HCT116 (cell line): ENCODE measurements around the gene ZNF521. TPM values are rescaled to one million over a fixed set of nuclear protein-coding genes. Genes with fewer than 3 reads are reported as not detected.

Experiments
- ATAC-seq: fragments of 200-7000 bp; cut with Tn5 transposase; 2 replicates; pipeline ENCODE4 v1.9.1; 2020; ENCODE audit warnings: mild to moderate bottlenecking, moderate library complexity
- BruUV-seq: library from RNA; stranded (reverse); fragments of 400-500 nt; replicated peaks from 2 replicates; lab custom pipeline; 2021; lab: Mats Ljungman, UMichigan
- CTCF ChIA-PET: fragments of 300-600 bp; sonication (Branson Sonifier 250); formaldehyde crosslinking; loops from one replicate; lab custom pipeline; 2021; ENCODE audit warnings: antibody characterized with exemption; lab: Charles Lee
- POLR2A ChIA-PET: fragments of 300-600, 350-600 bp; sonication (Branson Sonifier 250); formaldehyde crosslinking; loops from one replicate; lab custom pipeline; 2021; ENCODE audit warnings: antibody characterized with exemption; lab: Charles Lee
- RAD21 ChIA-PET, 2 experiments: fragments of 300-600 bp; sonication (Branson Sonifier 250); formaldehyde crosslinking; loops; one replicate each; lab custom pipeline; 2023; ENCODE audit warnings: low total read pairs in 2 of 2; ENCODE audit not compliant: uncharacterized antibody in 2 of 2, unreplicated experiment in 2 of 2, low non-redundant PET in 1 of 2; lab: Charles Lee
- DNase-seq: peaks from one replicate; pipeline ENCODE4 v3.0.0-alpha.2; 2010; ENCODE audit warnings: low read depth, low spot score
- H2AFZ ChIP-seq: fragments of 200-600 bp; shearing (Covaris generic), sonication (generic); 2 replicates; pipeline ENCODE4 v1.6.1; 2017; ENCODE audit warnings: low read depth, mixed run types, mixed read lengths, antibody characterized with exemption, low read length; ENCODE audit not compliant: poor library complexity, severe bottlenecking
- H3K27ac ChIP-seq: 2 replicates; pipeline ENCODE4 v1.5.1; 2012; ENCODE audit warnings: low read depth, low read length
- H3K27me3 ChIP-seq: fragments of 200-600 bp; sonication (generic); 2 replicates; pipeline ENCODE4 v1.6.1; 2016; ENCODE audit warnings: mixed run types, low read length, mixed read lengths; ENCODE audit not compliant: insufficient read depth
- H3K36me3 ChIP-seq, 2 experiments: fragments of 200-500 bp in 1 of 2; fragments of 200-600 bp in 1 of 2; sonication (Bioruptor generic) in 1 of 2; sonication (generic) in 1 of 2; 2 replicates each; pipeline versions ENCODE4 v1.5.1 to v1.6.1; 2014 to 2016; ENCODE audit warnings: low read length in 2 of 2, inconsistent platforms in 1 of 2, mixed read lengths in 1 of 2, mixed run types in 1 of 2; ENCODE audit not compliant: insufficient read depth in 2 of 2, control insufficient read depth in 1 of 2
- H3K4me1 ChIP-seq, 2 experiments: fragments of 200-600 bp in 1 of 2; sonication (generic) in 1 of 2; 2 replicates each; pipeline versions ENCODE4 v1.5.1 to v1.6.1; 2012 to 2017; ENCODE audit warnings: low read length in 2 of 2, inconsistent platforms in 1 of 2, mild to moderate bottlenecking in 1 of 2, mixed read lengths in 1 of 2, mixed run types in 1 of 2, moderate library complexity in 1 of 2; ENCODE audit not compliant: insufficient read depth in 2 of 2, control insufficient read depth in 1 of 2
- H3K4me2 ChIP-seq: fragments of 200-600 bp; sonication (generic); 2 replicates; pipeline ENCODE4 v1.6.1; 2017; ENCODE audit warnings: mixed run types, low read length, mixed read lengths
- H3K4me3 ChIP-seq, 2 experiments: fragments of 200-600 bp in 1 of 2; sonication (generic) in 1 of 2; replicated peaks in 1 of 2; 2 replicates each; pipeline ENCODE4 v1.5.1; 2011 to 2016; ENCODE audit warnings: low read length in 2 of 2, control low read depth in 1 of 2, low read depth in 1 of 2, mild to moderate bottlenecking in 1 of 2, mixed read lengths in 1 of 2, mixed run types in 1 of 2
- H3K79me2 ChIP-seq: fragments of 200-600 bp; sonication (generic); 2 replicates; pipeline ENCODE4 v1.6.1; 2017; ENCODE audit warnings: mild to moderate bottlenecking, mixed run types, low read length, moderate library complexity, mixed read lengths; ENCODE audit not compliant: insufficient read depth
- H3K9ac ChIP-seq: fragments of 200-600 bp; sonication (generic); 2 replicates; pipeline ENCODE4 v1.6.1; 2016; ENCODE audit warnings: low read length, mixed read lengths
- H3K9me2 ChIP-seq: fragments of 200-600 bp; sonication (generic), shearing (Covaris generic); 2 replicates; pipeline ENCODE4 v1.6.1; 2017; ENCODE audit warnings: mixed run types, mild to moderate bottlenecking, moderate library complexity; ENCODE audit not compliant: insufficient read depth
- H3K9me3 ChIP-seq, 2 experiments: fragments of 200-500 bp in 1 of 2; fragments of 200-600 bp in 1 of 2; sonication (Bioruptor generic) in 1 of 2; sonication (generic) in 1 of 2; 2 replicates each; pipeline ENCODE4 v1.6.1; 2014 to 2017; ENCODE audit warnings: low read length in 2 of 2, mixed read lengths in 2 of 2, inconsistent platforms in 1 of 2, low read depth in 1 of 2, mild to moderate bottlenecking in 1 of 2, mixed run types in 1 of 2, moderate library complexity in 1 of 2; ENCODE audit not compliant: control insufficient read depth in 1 of 2, insufficient read depth in 1 of 2
- H4K20me1 ChIP-seq: fragments of 200-600 bp; sonication (generic), shearing (Covaris generic); 2 replicates; pipeline ENCODE4 v1.6.1; 2017; ENCODE audit warnings: mixed run types, mild to moderate bottlenecking, moderate library complexity; ENCODE audit not compliant: insufficient read depth
- CBX3 ChIP-seq: IDR thresholded peaks from 2 replicates; pipeline ENCODE4 v1.6.1; 2012; ENCODE audit warnings: low read depth
- CTCF ChIP-seq, 3 experiments: fragments of 200-600 bp in 1 of 3; sonication (generic) in 1 of 3; IDR thresholded peaks in 2 of 3; conservative IDR thresholded peaks in 1 of 3; 2 replicates each; pipeline ENCODE4 v1.5.1; 2012 to 2017; ENCODE audit warnings: low read depth in 2 of 3, low read length in 2 of 3, antibody characterized with exemption in 1 of 3, borderline replicate concordance in 1 of 3, control low read depth in 1 of 3, mild to moderate bottlenecking in 1 of 3, mixed read lengths in 1 of 3, mixed run types in 1 of 3, moderate library complexity in 1 of 3; ENCODE audit not compliant: insufficient read depth in 1 of 3
- EGR1 ChIP-seq: IDR thresholded peaks from 2 replicates; pipeline ENCODE4 v1.6.1; 2012; ENCODE audit warnings: low read depth
- EZH2phosphoT487 ChIP-seq: fragments of 200-600 bp; IDR thresholded peaks from 2 replicates; pipeline ENCODE4 v1.6.1; 2018; ENCODE audit warnings: antibody characterized with exemption, borderline replicate concordance
- FOSL1 ChIP-seq: IDR thresholded peaks from 2 replicates; pipeline ENCODE4 v1.6.1; 2012; ENCODE audit warnings: low read depth
- JUND ChIP-seq: IDR thresholded peaks from 2 replicates; pipeline ENCODE4 v1.6.1; 2012
- MAX ChIP-seq: IDR thresholded peaks from 2 replicates; pipeline ENCODE4 v1.6.1; 2012
- POLR2AphosphoS5 ChIP-seq: IDR thresholded peaks from 2 replicates; pipeline ENCODE4 v1.6.1; 2011; ENCODE audit warnings: mild to moderate bottlenecking, low read depth, low read length, moderate library complexity
- RAD21 ChIP-seq: IDR thresholded peaks from 2 replicates; pipeline ENCODE4 v1.6.1; 2012; ENCODE audit warnings: low read depth, mild to moderate bottlenecking
- REST ChIP-seq: IDR thresholded peaks from 2 replicates; pipeline ENCODE4 v1.6.1; 2012; ENCODE audit warnings: low read depth
- SIN3A ChIP-seq: IDR thresholded peaks from 2 replicates; pipeline ENCODE4 v1.6.1; 2012; ENCODE audit warnings: low read depth
- SP1 ChIP-seq: IDR thresholded peaks from 2 replicates; pipeline ENCODE4 v1.6.1; 2012; ENCODE audit warnings: low read depth
- SRF ChIP-seq: IDR thresholded peaks from 2 replicates; pipeline ENCODE4 v1.6.1; 2012; ENCODE audit warnings: low read depth
- TCF7L2 ChIP-seq: IDR thresholded peaks from 2 replicates; pipeline ENCODE4 v1.7.0; 2011; ENCODE audit warnings: borderline replicate concordance, inconsistent platforms; ENCODE audit not compliant: insufficient read depth, insufficient read length; ENCODE audit errors: extremely low read depth
- YY1 ChIP-seq: IDR thresholded peaks from 2 replicates; pipeline ENCODE4 v1.6.1; 2011; ENCODE audit warnings: low read length, low read depth, moderate library complexity, mild to moderate bottlenecking; ENCODE audit not compliant: insufficient replicate concordance; ENCODE audit errors: extremely low read depth
- ZBTB33 ChIP-seq: IDR thresholded peaks from 2 replicates; pipeline ENCODE4 v1.6.1; 2011; ENCODE audit warnings: mild to moderate bottlenecking, low read length, moderate library complexity; ENCODE audit not compliant: insufficient replicate concordance; ENCODE audit errors: extremely low read depth
- ZFX ChIP-seq: fragments of 450-650 bp; IDR thresholded peaks from 2 replicates; pipeline ENCODE4 v1.6.1; 2017
- intact Hi-C: fragments of 100-400 bp; cut with micrococcal nuclease; formaldehyde crosslinking; loops from 2 replicates; pipeline ENCODE4 v1.10.0; 2022
- total RNA-seq: library from RNA; stranded (reverse); gene quantifications from one replicate; pipeline ENCODE4 v1.2.1, GENCODE V29; 2021; ENCODE audit not compliant: unreplicated experiment

ZNF521 gene
- total RNA-seq, 1 experiment from 2014 or later, result 0.10 TPM

GRCh38 chr18:25248755-25249154 lies 103.2 kb downstream of the ZNF521 start:
- TF ChIP-seq CTCF (IDR thresholded peaks at IDR 0.05 in 2 of 3, conservative IDR thresholded peaks at IDR 0.05 in 1 of 3; ENCODE audit: borderline replicate concordance in 1 of 3, insufficient read depth in 1 of 3, low read depth in 2 of 3, low read length in 2 of 3) (no peak), SP1 (no peak), ZBTB33 (no peak), TCF7L2 (no peak), JUND (no peak), MAX (no peak), SRF (no peak), RAD21 (no peak), REST (no peak), CBX3 (no peak), EGR1 (no peak), POLR2AphosphoS5 (no peak), EZH2phosphoT487 (no peak), ZFX (no peak), FOSL1 (no peak), YY1 (no peak), SIN3A (no peak)
- ChIA-PET RAD21 (no interaction called here), POLR2A (no interaction called here), CTCF (no interaction called here)
- Histone ChIP-seq H4K20me1 (no peaks in the 10 kb centered on the region), H3K4me3 (no peak overlapping the region), H3K27me3 (0 out of 2 replicates have a peak, but pooled peaks cover 8% of the 10 kb centered on the region), H3K27ac (no peak overlapping the region), H3K9ac (no peak overlapping the region), H3K79me2 (no peaks in the 10 kb centered on the region), H3K9me2 (no peaks in the 10 kb centered on the region), H3K4me1 (no peaks in the 10 kb centered on the region), H3K9me3 (no peaks in the 10 kb centered on the region; a peak in 1 of 4 replicates), H2AFZ (no peak overlapping the region), H3K4me2 (no peak overlapping the region), H3K36me3 (no peaks in the 10 kb centered on the region)
- intact Hi-C loops, result no loop called here
- BruUV-seq, result no TSS peak
- ATAC-seq (no peak), DNase-seq (no peak)
